ENCODE measurements around the gene WDR89.

The WDR89 gene

GRCh38 chr14:63678536-63678935 is 36.9 kb upstream of the WDR89 start:
- TF ChIP-seq, protein P1, sequence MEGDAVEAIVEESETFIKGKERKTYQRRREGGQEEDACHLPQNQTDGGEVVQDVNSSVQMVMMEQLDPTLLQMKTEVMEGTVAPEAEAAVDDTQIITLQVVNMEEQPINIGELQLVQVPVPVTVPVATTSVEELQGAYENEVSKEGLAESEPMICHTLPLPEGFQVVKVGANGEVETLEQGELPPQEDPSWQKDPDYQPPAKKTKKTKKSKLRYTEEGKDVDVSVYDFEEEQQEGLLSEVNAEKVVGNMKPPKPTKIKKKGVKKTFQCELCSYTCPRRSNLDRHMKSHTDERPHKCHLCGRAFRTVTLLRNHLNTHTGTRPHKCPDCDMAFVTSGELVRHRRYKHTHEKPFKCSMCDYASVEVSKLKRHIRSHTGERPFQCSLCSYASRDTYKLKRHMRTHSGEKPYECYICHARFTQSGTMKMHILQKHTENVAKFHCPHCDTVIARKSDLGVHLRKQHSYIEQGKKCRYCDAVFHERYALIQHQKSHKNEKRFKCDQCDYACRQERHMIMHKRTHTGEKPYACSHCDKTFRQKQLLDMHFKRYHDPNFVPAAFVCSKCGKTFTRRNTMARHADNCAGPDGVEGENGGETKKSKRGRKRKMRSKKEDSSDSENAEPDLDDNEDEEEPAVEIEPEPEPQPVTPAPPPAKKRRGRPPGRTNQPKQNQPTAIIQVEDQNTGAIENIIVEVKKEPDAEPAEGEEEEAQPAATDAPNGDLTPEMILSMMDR (IDR thresholded peaks at IDR 0.05; ENCODE audit: low read depth, low read length, missing control alignments), result no peak
- in situ Hi-C loops (cut with HindIII; ENCODE audit: low pct_ligation_motif_present, low sequenced_read_pairs), result no loop called here

DNA sequence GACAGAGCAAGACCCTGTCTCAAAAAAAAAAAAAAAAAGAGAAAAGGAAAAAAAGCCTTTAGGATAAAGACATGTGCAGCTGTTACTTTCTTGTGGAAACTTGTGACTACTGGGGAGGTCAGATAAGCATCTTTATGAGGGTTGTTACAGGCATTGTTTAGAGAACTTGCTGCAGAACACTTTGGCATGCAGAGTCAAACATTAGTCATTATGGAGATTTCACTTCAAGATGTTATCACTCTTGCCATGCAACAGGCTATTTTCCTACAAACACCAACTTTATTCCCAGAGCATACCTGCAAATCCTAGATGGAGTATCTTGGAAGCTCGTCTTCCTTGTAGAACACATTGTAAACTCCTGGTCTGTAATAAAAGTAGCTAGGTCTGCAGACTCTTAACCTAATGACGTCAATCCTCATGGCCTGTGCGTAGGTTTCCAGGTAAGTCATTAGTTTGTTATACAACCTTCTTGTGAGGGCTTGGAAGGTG is 36.3 kb upstream of the WDR89 start:
- H3K4me3 ChIP-seq (ENCODE audit: low read depth, low read length), result no peak overlapping the region
- DNase-seq, result peak; percentile 24
- no peak overlapping the region for H3K27ac ChIP-seq
- TF ChIP-seq, protein P1 (IDR thresholded peaks at IDR 0.05; ENCODE audit: low read depth, low read length, missing control alignments), result no peak
- H3K27me3 ChIP-seq (replicated peaks), result no peaks in the 10 kb centered on the region
- no peaks in the 10 kb centered on the region for H3K36me3 ChIP-seq (replicated peaks)
- in situ Hi-C loops (cut with HindIII; ENCODE audit: low pct_ligation_motif_present, low sequenced_read_pairs), result no loop called here

More at GRCh38 chr14:63678536-63678935, 36.9 kb upstream of the WDR89 start:
- DNase-seq, result no peak
- H3K27me3 ChIP-seq (replicated peaks), result no peaks in the 10 kb centered on the region
- no peak overlapping the region for H3K27ac ChIP-seq
- H3K4me3 ChIP-seq (ENCODE audit: low read depth, low read length), result no peak overlapping the region
- H3K36me3 ChIP-seq (replicated peaks), result no peaks in the 10 kb centered on the region

DNA sequence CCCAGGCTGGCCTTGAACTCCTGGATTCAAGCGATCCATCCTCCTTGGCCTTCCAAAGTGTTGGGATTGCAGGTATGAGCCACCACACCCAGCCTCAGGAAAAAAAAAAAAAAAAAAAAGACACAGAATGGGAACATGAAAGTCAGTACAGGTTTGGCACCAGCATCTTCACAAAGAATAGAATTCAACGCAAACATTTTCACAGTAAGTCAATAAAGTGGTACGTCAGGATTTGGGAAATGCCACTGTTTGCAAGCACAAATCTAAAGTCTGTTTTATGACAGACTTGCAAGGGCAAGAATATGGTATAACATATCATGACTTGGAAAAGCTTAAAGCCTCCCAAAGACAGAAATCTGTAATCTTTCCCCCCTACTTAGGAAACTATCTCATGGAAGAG is 34.9 kb upstream of the WDR89 start:
- TF ChIP-seq, protein P1 (IDR thresholded peaks at IDR 0.05; ENCODE audit: low read depth, low read length, missing control alignments), result no peak
- Histone ChIP-seq H3K27ac (no peak overlapping the region), H3K4me3 (ENCODE audit: low read depth, low read length) (no peak overlapping the region), H3K36me3 (replicated peaks) (no peaks in the 10 kb centered on the region), H3K27me3 (replicated peaks) (no peaks in the 10 kb centered on the region)
- no peak for DNase-seq
- in situ Hi-C loops (cut with HindIII; ENCODE audit: low pct_ligation_motif_present, low sequenced_read_pairs), result no loop called here

- no peak for DNase-seq
- no peak overlapping the region for H3K4me3 ChIP-seq (ENCODE audit: low read depth, low read length)
- TF ChIP-seq, protein P1 (IDR thresholded peaks at IDR 0.05; ENCODE audit: low read depth, low read length, missing control alignments), result no peak
- no peaks in the 10 kb centered on the region for H3K36me3 ChIP-seq (replicated peaks)
- in situ Hi-C loops (cut with HindIII; ENCODE audit: low pct_ligation_motif_present, low sequenced_read_pairs), result no loop called here
- no peaks in the 10 kb centered on the region for H3K27me3 ChIP-seq (replicated peaks)
- H3K27ac ChIP-seq, result no peak overlapping the region
Measured at GRCh38 chr14:63673886-63674497, 32.3 kb upstream of the WDR89 start.

DNA sequence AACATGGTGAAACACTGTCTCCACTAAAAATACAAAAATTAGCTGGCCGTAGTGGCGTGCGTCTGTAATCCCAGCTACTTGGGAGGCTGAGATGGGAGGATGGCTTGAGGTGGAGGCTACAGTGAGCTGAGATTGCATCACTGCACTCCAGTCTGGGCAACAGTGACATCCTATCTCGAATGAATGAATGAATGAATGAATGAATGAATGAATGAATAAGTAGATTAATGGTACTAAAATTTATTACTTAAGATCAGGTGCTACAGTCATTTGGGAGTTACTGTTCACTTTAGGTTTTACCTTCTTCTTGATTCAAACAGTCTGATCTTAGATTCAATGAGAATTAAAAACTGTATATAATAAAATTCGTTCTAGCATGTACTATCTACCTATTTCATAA is 31.6 kb upstream of the WDR89 start:
- in situ Hi-C loops (cut with HindIII; ENCODE audit: low pct_ligation_motif_present, low sequenced_read_pairs), result no loop called here
- Histone ChIP-seq H3K4me3 (ENCODE audit: low read depth, low read length) (no peak overlapping the region), H3K27ac (no peak overlapping the region), H3K27me3 (replicated peaks) (no peaks in the 10 kb centered on the region), H3K36me3 (replicated peaks) (no peaks in the 10 kb centered on the region)
- TF ChIP-seq, protein P1 (IDR thresholded peaks at IDR 0.05; ENCODE audit: low read depth, low read length, missing control alignments), result no peak
- DNase-seq, result no peak

All from brain microvascular endothelial cell (primary cell).